ENCODE results near the gene COL23A1. TPM values are rescaled to one million over a fixed set of nuclear protein-coding genes. Genes with fewer than 3 reads are reported as not detected.

COL23A1 gene
- total RNA-seq, 1 experiment from 2014 or later, result 0.18 TPM

DNA sequence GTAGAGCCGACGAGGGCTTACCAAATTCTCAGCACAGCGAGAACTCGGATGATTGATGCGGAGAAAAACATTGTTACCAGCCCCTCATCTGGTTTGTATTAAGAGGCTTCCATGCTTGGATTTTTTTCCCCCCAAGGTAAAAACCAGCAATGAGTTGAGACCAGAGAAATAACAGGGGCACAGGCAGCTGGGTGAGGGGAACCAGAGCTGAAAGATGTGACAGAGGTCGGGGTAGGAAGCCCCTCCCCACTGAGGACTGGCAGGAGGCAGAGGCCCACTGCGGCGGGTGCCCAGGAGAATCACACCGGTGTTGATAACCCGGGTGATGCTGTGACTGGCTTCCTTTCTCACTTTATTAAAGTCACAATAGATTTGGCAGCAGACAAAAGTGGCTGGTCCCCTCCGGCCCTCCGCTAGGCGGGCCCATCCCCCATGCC lies 241.1 kb downstream of the COL23A1 start:
- Mint-ChIP-seq H3K36me3 (ENCODE audit: insufficient read depth, unreplicated experiment) (no peaks in the 10 kb centered on the region), H3K9me3 (ENCODE audit: unreplicated experiment) (no peaks in the 10 kb centered on the region), H3K27me3 (ENCODE audit: insufficient read depth, unreplicated experiment) (peaks cover 8% of the 10 kb centered on the region), H3K4me1 (ENCODE audit: low read depth, unreplicated experiment) (no peaks in the 10 kb centered on the region), H3K27ac (ENCODE audit: unreplicated experiment) (no peak overlapping the region), H3K4me3 (ENCODE audit: unreplicated experiment) (no peak overlapping the region)
- Histone ChIP-seq H3K27me3 (replicated peaks; ENCODE audit: control insufficient read depth, insufficient read depth, low read length) (no peaks in the 10 kb centered on the region), H3K36me3 (ENCODE audit: control insufficient read depth, insufficient read depth, low read length) (no peaks in the 10 kb centered on the region), H3K4me3 (ENCODE audit: low read depth, low read length) (no peak overlapping the region), H3K4me1 (no peaks in the 10 kb centered on the region), H3K9me3 (no peaks in the 10 kb centered on the region)
- TF ChIP-seq, protein P1, sequence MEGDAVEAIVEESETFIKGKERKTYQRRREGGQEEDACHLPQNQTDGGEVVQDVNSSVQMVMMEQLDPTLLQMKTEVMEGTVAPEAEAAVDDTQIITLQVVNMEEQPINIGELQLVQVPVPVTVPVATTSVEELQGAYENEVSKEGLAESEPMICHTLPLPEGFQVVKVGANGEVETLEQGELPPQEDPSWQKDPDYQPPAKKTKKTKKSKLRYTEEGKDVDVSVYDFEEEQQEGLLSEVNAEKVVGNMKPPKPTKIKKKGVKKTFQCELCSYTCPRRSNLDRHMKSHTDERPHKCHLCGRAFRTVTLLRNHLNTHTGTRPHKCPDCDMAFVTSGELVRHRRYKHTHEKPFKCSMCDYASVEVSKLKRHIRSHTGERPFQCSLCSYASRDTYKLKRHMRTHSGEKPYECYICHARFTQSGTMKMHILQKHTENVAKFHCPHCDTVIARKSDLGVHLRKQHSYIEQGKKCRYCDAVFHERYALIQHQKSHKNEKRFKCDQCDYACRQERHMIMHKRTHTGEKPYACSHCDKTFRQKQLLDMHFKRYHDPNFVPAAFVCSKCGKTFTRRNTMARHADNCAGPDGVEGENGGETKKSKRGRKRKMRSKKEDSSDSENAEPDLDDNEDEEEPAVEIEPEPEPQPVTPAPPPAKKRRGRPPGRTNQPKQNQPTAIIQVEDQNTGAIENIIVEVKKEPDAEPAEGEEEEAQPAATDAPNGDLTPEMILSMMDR (IDR thresholded peaks at IDR 0.05; ENCODE audit: insufficient read depth in 1 of 2, low read depth in 1 of 2, low read length in 1 of 2, severe bottlenecking in 1 of 2, unreplicated experiment in 1 of 2), result no peak
- ChIA-PET POLR2A (no interaction called here), CTCF (no interaction called here)
- intact Hi-C loops (cut with micrococcal nuclease; ENCODE audit: unreplicated experiment), result no loop called here
- no peak for DNase-seq
- BruUV-seq (replicated peaks), result no TSS peak

DNA sequence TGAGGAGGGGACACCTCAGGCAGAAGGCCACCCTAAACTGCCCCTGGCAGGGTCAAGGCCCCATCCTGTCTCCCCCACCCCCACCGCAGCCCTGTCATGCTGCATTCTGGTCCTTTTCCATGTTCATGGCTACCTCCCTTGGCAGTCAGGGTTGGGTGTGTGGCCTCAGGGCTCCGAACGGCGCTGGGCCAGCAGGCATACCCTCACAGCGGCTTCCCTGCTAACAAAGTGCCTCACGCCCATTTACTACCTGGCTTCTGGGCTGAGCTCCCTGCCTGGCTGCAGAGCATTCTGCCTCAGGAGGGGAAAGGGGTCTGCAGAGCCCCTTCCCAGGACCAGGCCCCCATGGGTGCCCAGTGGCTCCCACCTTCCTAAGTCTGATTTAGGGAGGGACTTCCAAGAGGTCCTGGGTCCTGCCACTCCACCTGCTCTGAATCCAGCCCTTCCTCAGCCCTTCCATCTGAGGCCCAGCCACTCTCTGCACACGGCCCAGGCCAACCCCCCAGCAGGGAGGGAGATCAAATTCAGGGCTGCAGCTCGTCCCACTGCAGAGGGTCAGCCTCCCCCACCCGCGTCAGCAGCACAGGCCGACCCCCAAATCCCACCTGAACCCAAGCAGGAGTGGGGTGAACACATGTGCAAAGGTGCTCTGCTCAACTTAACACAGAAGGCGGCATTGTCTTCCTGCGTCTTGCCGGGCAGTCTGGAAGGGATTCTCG lies 241.7 kb downstream of the COL23A1 start:
- BruUV-seq (replicated peaks), result no TSS peak
- no peaks in the 10 kb centered on the region for H3K4me1 Mint-ChIP-seq (ENCODE audit: low read depth, unreplicated experiment)
- TF ChIP-seq, protein P1 (IDR thresholded peaks at IDR 0.05; ENCODE audit: insufficient read depth in 1 of 2, low read depth in 1 of 2, low read length in 1 of 2, severe bottlenecking in 1 of 2, unreplicated experiment in 1 of 2), result no peak
- no peak overlapping the region for H3K4me3 Mint-ChIP-seq (ENCODE audit: unreplicated experiment)
- ChIA-PET CTCF (no interaction called here), POLR2A (no interaction called here)
- intact Hi-C loops (cut with micrococcal nuclease; ENCODE audit: unreplicated experiment), result no loop called here
- H3K4me3 ChIP-seq (ENCODE audit: low read depth, low read length), result no peak overlapping the region
- H3K36me3 Mint-ChIP-seq (ENCODE audit: insufficient read depth, unreplicated experiment), result no peaks in the 10 kb centered on the region
- H3K27me3 ChIP-seq (replicated peaks; ENCODE audit: control insufficient read depth, insufficient read depth, low read length), result no peaks in the 10 kb centered on the region
- H3K36me3 ChIP-seq (ENCODE audit: control insufficient read depth, insufficient read depth, low read length), result no peaks in the 10 kb centered on the region
- H3K9me3 ChIP-seq, result no peaks in the 10 kb centered on the region
- H3K4me1 ChIP-seq, result no peaks in the 10 kb centered on the region
- peaks cover 8% of the 10 kb centered on the region for H3K27me3 Mint-ChIP-seq (ENCODE audit: insufficient read depth, unreplicated experiment)
- no peaks in the 10 kb centered on the region for H3K9me3 Mint-ChIP-seq (ENCODE audit: unreplicated experiment)
- no peak overlapping the region for H3K27ac Mint-ChIP-seq (ENCODE audit: unreplicated experiment)
- DNase-seq, result no peak

GRCh38 chr5:178347956-178348355 lies 242.2 kb downstream of the COL23A1 start:
- peaks cover 8% of the 10 kb centered on the region for H3K27me3 Mint-ChIP-seq (ENCODE audit: insufficient read depth, unreplicated experiment)
- H3K27me3 ChIP-seq (replicated peaks; ENCODE audit: control insufficient read depth, insufficient read depth, low read length), result no peaks in the 10 kb centered on the region
- no peaks in the 10 kb centered on the region for H3K9me3 ChIP-seq
- CTCF ChIA-PET, result no interaction called here
- TF ChIP-seq, protein P1 (IDR thresholded peaks at IDR 0.05; ENCODE audit: insufficient read depth in 1 of 2, low read depth in 1 of 2, low read length in 1 of 2, severe bottlenecking in 1 of 2, unreplicated experiment in 1 of 2), result no peak
- no peak overlapping the region for H3K4me3 Mint-ChIP-seq (ENCODE audit: unreplicated experiment)
- no peak overlapping the region for H3K4me3 ChIP-seq (ENCODE audit: low read depth, low read length)
- BruUV-seq (replicated peaks), result no TSS peak
- no peaks in the 10 kb centered on the region for H3K4me1 ChIP-seq
- no peak for DNase-seq
- H3K9me3 Mint-ChIP-seq (ENCODE audit: unreplicated experiment), result no peaks in the 10 kb centered on the region
- intact Hi-C loops (cut with micrococcal nuclease; ENCODE audit: unreplicated experiment), result no loop called here
- no peak overlapping the region for H3K27ac Mint-ChIP-seq (ENCODE audit: unreplicated experiment)
- no peaks in the 10 kb centered on the region for H3K36me3 ChIP-seq (ENCODE audit: control insufficient read depth, insufficient read depth, low read length)
- POLR2A ChIA-PET, result no interaction called here
- H3K4me1 Mint-ChIP-seq (ENCODE audit: low read depth, unreplicated experiment), result no peaks in the 10 kb centered on the region
- H3K36me3 Mint-ChIP-seq (ENCODE audit: insufficient read depth, unreplicated experiment), result no peaks in the 10 kb centered on the region

Measured in Caco-2 (cell line).